MM.1S (cell line): ENCODE data around the gene MTA2.

Source experiments
- DNase-seq: peaks from one replicate; pipeline ENCODE4 v3.0.0-alpha.2; 2015
- H2AFZ ChIP-seq: fragments of 300-600 bp; sonication (generic); 2 replicates; pipeline ENCODE4 v1.6.0; 2016; ENCODE audit warnings: antibody characterized with exemption, low read length
- H3F3A ChIP-seq: fragments of 300-600 bp; sonication (generic); 2 replicates; pipeline ENCODE4 v1.6.1; 2016; ENCODE audit warnings: mild to moderate bottlenecking, antibody characterized with exemption, low read length, moderate library complexity, mixed read lengths; ENCODE audit not compliant: insufficient read depth
- H3K27ac ChIP-seq: fragments of 300-600 bp; sonication (generic); 2 replicates; pipeline ENCODE4 v1.5.1; 2016; ENCODE audit warnings: mild to moderate bottlenecking, low read length
- H3K27me3 ChIP-seq: fragments of 300-600 bp; sonication (generic); replicated peaks from 2 replicates; pipeline ENCODE4 v1.6.0; 2016; ENCODE audit warnings: low read length; ENCODE audit not compliant: insufficient read depth
- H3K36me3 ChIP-seq: fragments of 300-600 bp; sonication (generic); replicated peaks from 2 replicates; pipeline ENCODE4 v1.6.1; 2016; ENCODE audit warnings: mild to moderate bottlenecking, low read length, mixed read lengths; ENCODE audit not compliant: insufficient read depth
- H3K4me1 ChIP-seq: fragments of 300-600 bp; sonication (generic); 2 replicates; pipeline ENCODE4 v1.6.1; 2016; ENCODE audit warnings: low read length, mixed read lengths
- H3K4me2 ChIP-seq: fragments of 300-600 bp; sonication (generic); 2 replicates; pipeline ENCODE4 v1.6.0; 2016; ENCODE audit warnings: low read depth, low read length
- H3K4me3 ChIP-seq: fragments of 300-600 bp; sonication (generic); 2 replicates; pipeline ENCODE4 v1.5.1; 2016; ENCODE audit warnings: low read length, mixed read lengths
- H3K79me2 ChIP-seq: fragments of 300-600 bp; sonication (generic); 2 replicates; pipeline ENCODE4 v1.6.1; 2016; ENCODE audit warnings: mixed run types, low read length, mixed read lengths
- H3K9ac ChIP-seq: fragments of 300-600 bp; sonication (generic); 2 replicates; pipeline ENCODE4 v1.6.1; 2016; ENCODE audit warnings: low read length, mixed read lengths
- H3K9me2 ChIP-seq: fragments of 300-600 bp; sonication (generic); replicated peaks from 2 replicates; pipeline ENCODE4 v1.6.1; 2016; ENCODE audit warnings: mild to moderate bottlenecking, low read length, mixed read lengths; ENCODE audit not compliant: insufficient read depth
- H3K9me3 ChIP-seq: fragments of 300-600 bp; sonication (generic); replicated peaks from 2 replicates; pipeline ENCODE4 v1.6.1; 2016; ENCODE audit warnings: mild to moderate bottlenecking, low read length, mixed read lengths; ENCODE audit not compliant: insufficient read depth
- H4K20me1 ChIP-seq: fragments of 300-600 bp; sonication (generic); 2 replicates; pipeline ENCODE4 v1.6.1; 2016; ENCODE audit warnings: mild to moderate bottlenecking, low read length, moderate library complexity, mixed read lengths; ENCODE audit not compliant: insufficient read depth
- CTCF ChIP-seq: fragments of 300-600 bp; sonication (generic); IDR thresholded peaks from 2 replicates; pipeline ENCODE4 v1.5.1; 2016; ENCODE audit warnings: antibody characterized with exemption, low read length, mixed read lengths
- EZH2 ChIP-seq: fragments of 300-600 bp; sonication (generic); optimal IDR thresholded peaks from 2 replicates; pipeline ENCODE3; 2017; ENCODE audit warnings: low read depth, mild to moderate bottlenecking, antibody characterized with exemption, low read length, mixed read lengths
- EZH2phosphoT487 ChIP-seq: fragments of 300-600 bp; sonication (generic); IDR thresholded peaks from 2 replicates; pipeline ENCODE4 v1.6.1; 2018; ENCODE audit warnings: antibody characterized with exemption, low read length

The MTA2 gene

DNA sequence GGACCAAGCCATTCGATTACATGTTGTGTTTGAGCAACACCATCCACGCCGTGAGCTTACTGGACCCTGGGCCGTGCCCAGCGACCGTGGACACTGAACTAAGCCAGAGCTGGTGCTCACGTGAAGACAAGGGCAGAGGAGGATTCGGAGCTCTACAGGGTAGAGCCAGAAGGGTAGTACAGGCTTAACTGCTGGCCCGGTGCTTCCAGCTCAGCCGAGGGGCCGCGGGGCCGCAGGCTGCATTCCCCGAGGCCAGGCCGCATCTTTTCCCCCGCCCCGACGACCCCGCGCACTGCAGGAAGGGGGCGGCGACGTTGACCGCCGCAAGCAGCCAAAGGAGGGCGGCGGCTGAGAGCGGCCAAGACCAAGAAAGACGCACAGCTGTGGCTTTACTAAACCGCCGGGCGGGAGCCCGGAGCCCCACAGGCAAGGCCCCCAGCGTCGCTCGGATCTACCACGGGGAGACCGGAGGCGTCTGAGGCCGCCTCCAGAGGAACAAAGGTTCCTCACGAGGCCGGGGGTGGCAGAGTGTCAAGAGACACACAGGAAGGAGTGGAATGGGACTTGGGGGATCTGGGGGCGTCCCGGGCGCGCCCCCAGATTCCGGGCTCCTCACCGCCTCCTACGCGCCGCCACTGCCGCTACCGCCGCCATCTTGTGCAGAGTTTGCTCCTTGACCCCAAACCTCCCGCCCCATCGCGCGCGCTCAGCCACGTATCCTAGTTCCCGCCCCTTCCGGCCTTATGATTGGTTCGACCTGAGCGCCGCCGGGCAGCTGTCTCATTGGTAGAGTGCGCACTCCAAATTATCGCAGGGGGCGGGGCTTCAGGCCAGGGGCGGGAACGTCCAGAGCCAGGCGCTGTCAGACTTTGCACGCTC, 44.5 kb upstream of the MTA2 start, which contains the start of gene GANAB:
GANAB (minus strand) TSS at position 668 of the 879 bp plus-strand sequence; CDS start at position 654, 14 bp downstream.
- Histone ChIP-seq H3K4me2 (peak within 1 kb of the TSS; percentile 89), H3K79me2 (peaks cover 66% of the 10 kb centered on the region), H4K20me1 (no peaks in the 10 kb centered on the region), H3K27me3 (no peaks in the 10 kb centered on the region), H3K36me3 (0 out of 2 replicates have a peak, but pooled peaks cover 8% of the 10 kb centered on the region), H3F3A (peaks cover 5% of the 10 kb centered on the region; the same call in 1 of the 2 replicates), H3K4me3 (peak within 1 kb of the TSS; percentile 89), H3K9me2 (no peaks in the 10 kb centered on the region), H3K9me3 (no peaks in the 10 kb centered on the region), H3K9ac (peak within 1 kb of the TSS; percentile 95), H2AFZ (peak within 1 kb of the TSS; percentile 40), H3K4me1 (peaks cover 9% of the 10 kb centered on the region), H3K27ac (peak within 1 kb of the TSS; percentile 61; the same call in 1 of the 2 replicates)
- TF ChIP-seq EZH2phosphoT487 (no peak), EZH2 (no peak), CTCF (no peak)
- DNase-seq, result peak; percentile 99

DNA sequence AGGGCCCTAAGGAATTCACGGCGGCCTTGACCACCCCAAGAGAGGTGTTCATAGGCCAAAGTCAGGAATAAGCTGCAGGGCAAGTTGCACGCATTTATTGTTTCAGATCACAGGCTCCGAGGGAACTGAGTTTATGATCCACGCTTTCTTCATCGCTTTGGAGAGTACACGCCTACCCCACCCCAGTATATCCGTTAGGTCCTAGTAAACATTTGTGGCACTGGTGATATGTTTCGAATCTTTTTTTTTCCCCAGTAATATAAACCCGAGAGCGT, 43.9 kb upstream of the MTA2 start:
- Histone ChIP-seq H3K4me2 (peak overlapping the region; percentile 89), H3K4me1 (peaks cover 9% of the 10 kb centered on the region), H3K79me2 (peaks cover 66% of the 10 kb centered on the region), H3K4me3 (peak overlapping the region; percentile 89), H3K36me3 (0 out of 2 replicates have a peak, but pooled peaks cover 8% of the 10 kb centered on the region), H3F3A (peaks cover 5% of the 10 kb centered on the region; the same call in 1 of the 2 replicates), H3K9ac (peak overlapping the region; percentile 95), H3K9me3 (no peaks in the 10 kb centered on the region), H3K9me2 (no peaks in the 10 kb centered on the region), H3K27ac (peak overlapping the region; percentile 61; the same call in 1 of the 2 replicates), H3K27me3 (no peaks in the 10 kb centered on the region), H2AFZ (no peak overlapping the region), H4K20me1 (no peaks in the 10 kb centered on the region)
- no peak for DNase-seq
- no peak for TF ChIP-seq EZH2phosphoT487
- TF ChIP-seq CTCF, result no peak
- TF ChIP-seq EZH2, result no peak

DNA sequence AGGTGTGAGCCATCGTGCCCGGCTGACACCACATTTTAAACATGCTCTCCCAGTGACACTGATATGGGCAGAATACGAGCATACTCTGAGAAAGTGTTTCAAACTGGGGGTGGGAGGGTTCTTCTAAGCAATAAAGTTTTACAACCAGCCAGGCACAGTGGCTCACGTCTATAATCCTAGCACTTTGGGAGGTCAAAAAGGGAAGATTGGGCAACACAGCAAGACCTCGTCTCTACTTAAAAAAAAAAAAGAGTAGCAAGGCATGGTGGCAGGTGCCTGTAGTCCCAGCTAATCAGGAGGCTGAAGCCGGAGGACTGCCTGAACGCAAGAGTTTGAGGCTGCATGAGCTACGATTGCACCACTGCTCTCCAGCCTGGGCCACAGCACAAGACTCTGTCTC, 42.6 kb upstream of the MTA2 start:
- Histone ChIP-seq H4K20me1 (no peaks in the 10 kb centered on the region), H2AFZ (no peak overlapping the region), H3K79me2 (peaks cover 68% of the 10 kb centered on the region), H3K9ac (no peak overlapping the region), H3K27ac (no peak overlapping the region), H3K9me2 (no peaks in the 10 kb centered on the region), H3K9me3 (no peaks in the 10 kb centered on the region), H3K36me3 (0 out of 2 replicates have a peak, but pooled peaks cover 8% of the 10 kb centered on the region), H3K27me3 (no peaks in the 10 kb centered on the region), H3K4me2 (no peak overlapping the region), H3F3A (peaks cover 5% of the 10 kb centered on the region; the same call in 1 of the 2 replicates), H3K4me1 (peaks cover 9% of the 10 kb centered on the region), H3K4me3 (no peak overlapping the region)
- TF ChIP-seq CTCF (no peak), EZH2phosphoT487 (no peak), EZH2 (no peak)
- DNase-seq, result no peak
